DOHH2 (cell line): Measurements from ENCODE around the gene ELOVL6.

Experiments
- H3F3A ChIP-seq: fragments of 200-600 bp; sonication (generic), shearing (Covaris generic); 2 replicates; pipeline ENCODE4 v1.6.0; 2016; ENCODE audit warnings: antibody characterized with exemption, mild to moderate bottlenecking; ENCODE audit not compliant: control insufficient read depth, insufficient read depth
- H3K27ac ChIP-seq: fragments of 200-600 bp; sonication (generic); 2 replicates; pipeline ENCODE4 v1.5.1; 2014; ENCODE audit warnings: low read depth, mild to moderate bottlenecking, low read length, moderate library complexity
- H3K27me3 ChIP-seq: fragments of 200-600 bp; sonication (generic); 2 replicates; pipeline ENCODE4 v1.6.1; 2014; ENCODE audit warnings: mild to moderate bottlenecking, low read length, mixed read lengths; ENCODE audit not compliant: control insufficient read depth
- H3K36me3 ChIP-seq: fragments of 200-600 bp; sonication (generic); 2 replicates; pipeline ENCODE4 v1.6.1; 2014; ENCODE audit warnings: mild to moderate bottlenecking, low read length, moderate library complexity, mixed read lengths; ENCODE audit not compliant: control insufficient read depth
- H3K4me1 ChIP-seq: fragments of 200-600 bp; sonication (generic); 2 replicates; pipeline ENCODE4 v1.6.1; 2014; ENCODE audit warnings: mild to moderate bottlenecking, low read length, mixed read lengths; ENCODE audit not compliant: control insufficient read depth
- H3K4me2 ChIP-seq: fragments of 200-600 bp; sonication (generic); 2 replicates; pipeline ENCODE4 v1.6.0; 2014; ENCODE audit warnings: mild to moderate bottlenecking, low read length, moderate library complexity
- H3K4me3 ChIP-seq: fragments of 200-600 bp; sonication (generic); 2 replicates; pipeline ENCODE4 v1.5.1; 2014; ENCODE audit warnings: mild to moderate bottlenecking, low read length, mixed read lengths
- H3K79me2 ChIP-seq: fragments of 200-600 bp; sonication (generic); 2 replicates; pipeline ENCODE4 v1.6.1; 2014; ENCODE audit warnings: mild to moderate bottlenecking, low read length, mixed read lengths; ENCODE audit not compliant: control insufficient read depth
- H3K9me2 ChIP-seq: fragments of 200-600 bp; sonication (generic); replicated peaks from 2 replicates; pipeline ENCODE4 v1.6.1; 2014; ENCODE audit warnings: mild to moderate bottlenecking, low read length, mixed read lengths; ENCODE audit not compliant: control insufficient read depth
- H3K9me3 ChIP-seq: fragments of 200-600 bp; sonication (generic); 2 replicates; pipeline ENCODE4 v1.6.1; 2014; ENCODE audit warnings: antibody characterized with exemption, low read length, mixed read lengths; ENCODE audit not compliant: control insufficient read depth, insufficient read depth
- H4K20me1 ChIP-seq: fragments of 200-600 bp; sonication (generic); 2 replicates; pipeline ENCODE4 v1.6.0; 2014; ENCODE audit warnings: low read depth, mild to moderate bottlenecking, antibody characterized with exemption, low read length, moderate library complexity; ENCODE audit not compliant: control insufficient read depth, insufficient read depth
- EZH2phosphoT487 ChIP-seq: fragments of 200-600 bp; sonication (generic); IDR thresholded peaks from 2 replicates; pipeline ENCODE4 v1.6.1; 2017; ENCODE audit warnings: borderline replicate concordance, mild to moderate bottlenecking, antibody characterized with exemption, low read length, moderate library complexity, mixed read lengths
- TF ChIP-seq, protein P1 (sequence below): fragments of 200-600 bp; sonication (generic); IDR thresholded peaks from one replicate; pipeline ENCODE4 v1.5.1; 2014; ENCODE audit warnings: antibody characterized with exemption, mild to moderate bottlenecking, low read depth, low read length; ENCODE audit not compliant: poor library complexity, severe bottlenecking

ELOVL6 gene

DNA sequence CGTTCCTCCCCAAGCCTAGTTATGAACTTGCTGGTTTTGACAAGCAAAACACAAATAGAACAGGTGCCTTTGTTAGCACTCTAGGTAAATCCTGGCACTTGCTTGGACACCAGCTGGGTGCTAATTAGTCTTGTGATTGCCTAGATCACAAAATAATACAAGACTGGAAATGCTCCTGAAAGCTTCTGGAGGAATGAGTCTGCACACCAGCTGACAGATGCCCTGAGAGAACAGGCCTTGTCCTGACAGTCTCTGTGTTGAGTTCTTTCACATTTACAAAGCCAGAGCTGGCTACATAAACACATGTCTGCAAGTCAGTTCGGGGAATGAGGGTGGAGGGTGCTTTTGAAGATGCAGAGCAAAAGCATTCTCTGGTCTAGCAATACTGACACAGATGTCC is 93.8 kb downstream of the ELOVL6 start:
- Histone ChIP-seq H3K4me3 (no peak overlapping the region), H3K27me3 (no peaks in the 10 kb centered on the region), H3K9me3 (no peaks in the 10 kb centered on the region), H3K36me3 (peaks cover 4% of the 10 kb centered on the region), H3F3A (no peaks in the 10 kb centered on the region), H3K4me2 (no peak overlapping the region), H3K9me2 (no peaks in the 10 kb centered on the region), H4K20me1 (no peaks in the 10 kb centered on the region), H3K27ac (no peak overlapping the region), H3K79me2 (no peaks in the 10 kb centered on the region), H3K4me1 (peaks cover 10% of the 10 kb centered on the region)
- TF ChIP-seq, protein P1, sequence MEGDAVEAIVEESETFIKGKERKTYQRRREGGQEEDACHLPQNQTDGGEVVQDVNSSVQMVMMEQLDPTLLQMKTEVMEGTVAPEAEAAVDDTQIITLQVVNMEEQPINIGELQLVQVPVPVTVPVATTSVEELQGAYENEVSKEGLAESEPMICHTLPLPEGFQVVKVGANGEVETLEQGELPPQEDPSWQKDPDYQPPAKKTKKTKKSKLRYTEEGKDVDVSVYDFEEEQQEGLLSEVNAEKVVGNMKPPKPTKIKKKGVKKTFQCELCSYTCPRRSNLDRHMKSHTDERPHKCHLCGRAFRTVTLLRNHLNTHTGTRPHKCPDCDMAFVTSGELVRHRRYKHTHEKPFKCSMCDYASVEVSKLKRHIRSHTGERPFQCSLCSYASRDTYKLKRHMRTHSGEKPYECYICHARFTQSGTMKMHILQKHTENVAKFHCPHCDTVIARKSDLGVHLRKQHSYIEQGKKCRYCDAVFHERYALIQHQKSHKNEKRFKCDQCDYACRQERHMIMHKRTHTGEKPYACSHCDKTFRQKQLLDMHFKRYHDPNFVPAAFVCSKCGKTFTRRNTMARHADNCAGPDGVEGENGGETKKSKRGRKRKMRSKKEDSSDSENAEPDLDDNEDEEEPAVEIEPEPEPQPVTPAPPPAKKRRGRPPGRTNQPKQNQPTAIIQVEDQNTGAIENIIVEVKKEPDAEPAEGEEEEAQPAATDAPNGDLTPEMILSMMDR, result no peak
- no peak for TF ChIP-seq EZH2phosphoT487

DNA sequence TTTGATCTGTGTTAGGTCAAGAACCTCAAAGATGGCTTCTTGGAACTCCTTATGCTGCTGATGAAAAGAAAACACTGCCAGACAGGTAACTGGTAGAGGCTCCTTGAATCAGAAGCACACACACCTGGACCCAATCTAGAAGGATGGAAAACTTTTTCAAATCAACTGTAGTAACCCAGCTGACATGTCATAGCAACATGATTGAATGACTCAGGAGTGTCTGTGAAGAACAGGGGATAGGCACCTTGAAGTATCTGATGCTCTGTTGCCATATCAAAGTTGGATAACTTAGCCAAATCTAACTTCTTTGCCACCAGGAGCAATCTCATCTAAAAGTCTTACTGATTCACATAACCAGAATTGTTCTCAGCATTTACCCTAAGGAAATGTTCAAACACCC is 98.8 kb downstream of the ELOVL6 start:
- Histone ChIP-seq H3K27me3 (no peaks in the 10 kb centered on the region), H3K36me3 (peaks cover under 1% of the 10 kb centered on the region), H4K20me1 (no peaks in the 10 kb centered on the region), H3F3A (no peaks in the 10 kb centered on the region), H3K9me3 (no peaks in the 10 kb centered on the region), H3K9me2 (no peaks in the 10 kb centered on the region), H3K79me2 (no peaks in the 10 kb centered on the region), H3K27ac (no peak overlapping the region), H3K4me2 (no peak overlapping the region), H3K4me1 (peaks cover 10% of the 10 kb centered on the region), H3K4me3 (no peak overlapping the region)
- TF ChIP-seq, protein P1, result no peak
- TF ChIP-seq EZH2phosphoT487, result no peak

DNA sequence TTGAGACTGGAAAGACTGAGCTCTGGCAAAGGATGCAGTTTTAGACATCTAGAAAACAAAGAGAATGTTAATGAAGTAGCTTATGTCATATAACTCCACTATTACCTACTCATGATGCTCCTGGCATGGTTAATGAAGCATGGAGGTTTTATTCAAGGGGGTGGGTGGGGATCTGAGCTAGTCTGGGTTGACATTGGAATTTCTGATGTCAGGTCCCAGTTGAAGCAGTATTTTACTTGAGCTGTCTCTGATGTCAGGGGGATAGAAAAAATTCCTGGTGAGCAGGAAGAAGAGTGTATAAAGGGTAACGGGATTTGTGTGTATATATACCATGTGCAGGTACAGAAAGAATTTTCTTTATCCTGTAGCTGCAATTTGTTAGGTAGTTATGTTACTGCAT is 102.0 kb downstream of the ELOVL6 start:
- no peak overlapping the region for H3K27ac ChIP-seq
- no peak overlapping the region for H3K4me2 ChIP-seq
- no peaks in the 10 kb centered on the region for H3K79me2 ChIP-seq
- H3K4me3 ChIP-seq, result no peak overlapping the region
- H4K20me1 ChIP-seq, result no peaks in the 10 kb centered on the region
- no peaks in the 10 kb centered on the region for H3F3A ChIP-seq
- H3K9me2 ChIP-seq, result no peaks in the 10 kb centered on the region
- H3K27me3 ChIP-seq, result no peaks in the 10 kb centered on the region
- no peaks in the 10 kb centered on the region for H3K9me3 ChIP-seq
- H3K4me1 ChIP-seq, result peaks cover 24% of the 10 kb centered on the region
- TF ChIP-seq, protein P1, result no peak
- no peak for TF ChIP-seq EZH2phosphoT487
- H3K36me3 ChIP-seq, result no peaks in the 10 kb centered on the region

DNA sequence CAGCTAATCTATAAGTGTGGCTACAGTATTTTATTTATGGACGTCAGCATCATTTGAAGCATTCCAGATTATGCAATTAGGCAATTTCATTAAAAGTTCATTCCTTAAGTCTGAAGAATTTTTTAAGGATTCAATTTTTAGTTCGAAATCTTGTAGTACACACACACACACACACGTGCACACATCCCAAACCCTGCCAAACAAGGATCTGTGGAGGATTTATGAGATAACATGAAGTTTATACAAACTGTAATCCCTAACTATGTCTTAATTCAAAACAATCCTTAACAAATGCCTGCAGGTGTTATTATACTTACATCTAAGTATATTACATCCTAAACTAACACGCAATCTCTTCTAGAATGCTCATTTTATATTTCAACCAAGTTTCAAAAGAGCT is 105.8 kb downstream of the ELOVL6 start:
- Histone ChIP-seq H3K9me2 (no peaks in the 10 kb centered on the region), H3K9me3 (no peaks in the 10 kb centered on the region), H4K20me1 (no peaks in the 10 kb centered on the region), H3K27me3 (no peaks in the 10 kb centered on the region), H3K79me2 (no peaks in the 10 kb centered on the region), H3K4me2 (no peak overlapping the region), H3K27ac (no peak overlapping the region), H3K4me1 (peaks cover 24% of the 10 kb centered on the region), H3K36me3 (no peaks in the 10 kb centered on the region), H3F3A (no peaks in the 10 kb centered on the region), H3K4me3 (no peak overlapping the region)
- no peak for TF ChIP-seq EZH2phosphoT487
- TF ChIP-seq, protein P1, result no peak
